ENCODE results near the gene RPL18A. TPM values are rescaled to one million over a fixed set of nuclear protein-coding genes. Genes with fewer than 3 reads are reported as not detected.

Gene RPL18A
- total RNA-seq, 1 donor from 2014 or later: 975 TPM

- H3K27ac Mint-ChIP-seq: no peak overlapping the region
- H3K4me2 ChIP-seq: no peak overlapping the region
- no peaks in the 10 kb centered on the region for H3K36me3 Mint-ChIP-seq
- H3K36me3 ChIP-seq: no peaks in the 10 kb centered on the region
- H3F3A ChIP-seq (ENCODE audit: low read depth): no peaks in the 10 kb centered on the region
- H3K4me1 ChIP-seq: no peaks in the 10 kb centered on the region
- no peak overlapping the region for H3K27ac ChIP-seq
- H3K27me3 Mint-ChIP-seq (ENCODE audit: insufficient read depth, low read depth): peaks cover 16% of the 10 kb centered on the region
- no peak overlapping the region for H3K4me3 Mint-ChIP-seq
- DNase-seq (ENCODE audit: low spot score): no peak
- peaks cover 2% of the 10 kb centered on the region for H3K4me1 Mint-ChIP-seq
- no peaks in the 10 kb centered on the region for H3K79me2 ChIP-seq (ENCODE audit: low read depth)
- H3K9me3 ChIP-seq (ENCODE audit: low read depth): no peaks in the 10 kb centered on the region
- H3K9ac ChIP-seq: no peak overlapping the region
- no peaks in the 10 kb centered on the region for H4K20me1 ChIP-seq (ENCODE audit: low read depth)
- no peaks in the 10 kb centered on the region for H3K9me3 Mint-ChIP-seq
- H3K4me3 ChIP-seq: no peak overlapping the region
- TF ChIP-seq EZH2phosphoT487 (IDR thresholded peaks at IDR 0.05) (no peak), CTCF (IDR thresholded peaks at IDR 0.05) (no peak), EZH2 (IDR thresholded peaks at IDR 0.05) (no peak)
- H2AFZ ChIP-seq (replicated peaks): no peak overlapping the region
- no peaks in the 10 kb centered on the region for H3K27me3 ChIP-seq
Observed at GRCh38 chr19:17879466-17879865, 19.8 kb downstream of the RPL18A start.

GRCh38 chr19:17881701-17882100, 22.0 kb downstream of the RPL18A start:
- Histone ChIP-seq H4K20me1 (ENCODE audit: low read depth) (no peaks in the 10 kb centered on the region), H3K27ac (no peak overlapping the region), H3K36me3 (no peaks in the 10 kb centered on the region), H3K9me3 (ENCODE audit: low read depth) (no peaks in the 10 kb centered on the region), H3K27me3 (no peaks in the 10 kb centered on the region), H3K4me3 (no peak overlapping the region), H2AFZ (replicated peaks) (no peak overlapping the region), H3K4me1 (no peaks in the 10 kb centered on the region), H3F3A (ENCODE audit: low read depth) (no peaks in the 10 kb centered on the region), H3K9ac (no peak overlapping the region), H3K4me2 (no peak overlapping the region), H3K79me2 (ENCODE audit: low read depth) (no peaks in the 10 kb centered on the region)
- H3K36me3 Mint-ChIP-seq: no peaks in the 10 kb centered on the region
- no peaks in the 10 kb centered on the region for H3K9me3 Mint-ChIP-seq
- no peak overlapping the region for H3K27ac Mint-ChIP-seq
- no peaks in the 10 kb centered on the region for H3K4me1 Mint-ChIP-seq
- no peak overlapping the region for H3K4me3 Mint-ChIP-seq
- H3K27me3 Mint-ChIP-seq (ENCODE audit: insufficient read depth, low read depth): peaks cover 12% of the 10 kb centered on the region
- DNase-seq (ENCODE audit: low spot score): no peak
- TF ChIP-seq EZH2phosphoT487 (IDR thresholded peaks at IDR 0.05) (no peak), EZH2 (IDR thresholded peaks at IDR 0.05) (no peak), CTCF (IDR thresholded peaks at IDR 0.05) (no peak)

- no peaks in the 10 kb centered on the region for H3F3A ChIP-seq (ENCODE audit: low read depth)
- TF ChIP-seq EZH2 (IDR thresholded peaks at IDR 0.05) (no peak), EZH2phosphoT487 (IDR thresholded peaks at IDR 0.05) (no peak), CTCF (IDR thresholded peaks at IDR 0.05) (no peak)
- no peaks in the 10 kb centered on the region for H3K4me1 ChIP-seq
- no peaks in the 10 kb centered on the region for H3K36me3 ChIP-seq
- Mint-ChIP-seq H3K27ac (no peak overlapping the region), H3K9me3 (no peaks in the 10 kb centered on the region), H3K27me3 (ENCODE audit: insufficient read depth, low read depth) (peaks cover 14% of the 10 kb centered on the region), H3K4me1 (no peaks in the 10 kb centered on the region), H3K4me3 (no peak overlapping the region), H3K36me3 (no peaks in the 10 kb centered on the region)
- H3K27me3 ChIP-seq: no peaks in the 10 kb centered on the region
- H3K4me2 ChIP-seq: no peak overlapping the region
- H3K9ac ChIP-seq: no peak overlapping the region
- DNase-seq (ENCODE audit: low spot score): no peak
- no peaks in the 10 kb centered on the region for H3K79me2 ChIP-seq (ENCODE audit: low read depth)
- H3K4me3 ChIP-seq: no peak overlapping the region
- no peaks in the 10 kb centered on the region for H4K20me1 ChIP-seq (ENCODE audit: low read depth)
- H3K9me3 ChIP-seq (ENCODE audit: low read depth): no peaks in the 10 kb centered on the region
- no peak overlapping the region for H3K27ac ChIP-seq
- no peak overlapping the region for H2AFZ ChIP-seq (replicated peaks)
Observed at GRCh38 chr19:17883627-17884410, 24.1 kb downstream of the RPL18A start.

Data from neural progenitor cell (in vitro differentiated cells).